Astrocyte (in vitro differentiated cells and primary cell): ENCODE measurements around the gene USP33.
"Not testable (repeated sequence)": the region's sequence is repeated elsewhere in the genome, so short reads cannot be mapped to it uniquely, and the experiment has no call there.

Experiments
- EZH2 ChIP-seq: IDR thresholded peaks from 2 replicates; pipeline ENCODE4 v1.6.1; 2012; ENCODE audit warnings: mild to moderate bottlenecking, low read length, inconsistent platforms; ENCODE audit not compliant: insufficient read depth
- TF ChIP-seq, protein P1 (sequence below): IDR thresholded peaks from 2 replicates; pipeline ENCODE4 v1.5.1; 2011; ENCODE audit warnings: low read depth, mild to moderate bottlenecking, inconsistent platforms, low read length, moderate library complexity; ENCODE audit not compliant: insufficient read depth

DNA sequence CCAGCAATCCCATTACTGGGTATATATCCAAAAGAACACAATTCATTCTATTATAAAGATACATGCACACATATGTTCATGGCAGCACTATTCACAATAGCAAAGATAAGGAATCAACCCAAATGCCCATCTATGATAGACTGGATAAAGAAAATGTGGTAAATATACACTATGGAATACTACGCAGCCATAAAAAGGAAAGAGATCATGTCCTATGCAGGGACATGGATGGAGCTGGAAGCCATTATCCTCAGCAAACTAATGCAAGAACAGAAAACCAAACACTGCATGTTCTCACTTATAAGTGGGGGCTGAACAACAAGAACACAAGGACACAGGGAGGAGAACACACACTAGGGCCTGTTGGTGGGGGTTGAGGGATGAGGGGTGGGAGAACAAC is 60.0 kb downstream of the USP33 start:
- TF ChIP-seq, protein P1, sequence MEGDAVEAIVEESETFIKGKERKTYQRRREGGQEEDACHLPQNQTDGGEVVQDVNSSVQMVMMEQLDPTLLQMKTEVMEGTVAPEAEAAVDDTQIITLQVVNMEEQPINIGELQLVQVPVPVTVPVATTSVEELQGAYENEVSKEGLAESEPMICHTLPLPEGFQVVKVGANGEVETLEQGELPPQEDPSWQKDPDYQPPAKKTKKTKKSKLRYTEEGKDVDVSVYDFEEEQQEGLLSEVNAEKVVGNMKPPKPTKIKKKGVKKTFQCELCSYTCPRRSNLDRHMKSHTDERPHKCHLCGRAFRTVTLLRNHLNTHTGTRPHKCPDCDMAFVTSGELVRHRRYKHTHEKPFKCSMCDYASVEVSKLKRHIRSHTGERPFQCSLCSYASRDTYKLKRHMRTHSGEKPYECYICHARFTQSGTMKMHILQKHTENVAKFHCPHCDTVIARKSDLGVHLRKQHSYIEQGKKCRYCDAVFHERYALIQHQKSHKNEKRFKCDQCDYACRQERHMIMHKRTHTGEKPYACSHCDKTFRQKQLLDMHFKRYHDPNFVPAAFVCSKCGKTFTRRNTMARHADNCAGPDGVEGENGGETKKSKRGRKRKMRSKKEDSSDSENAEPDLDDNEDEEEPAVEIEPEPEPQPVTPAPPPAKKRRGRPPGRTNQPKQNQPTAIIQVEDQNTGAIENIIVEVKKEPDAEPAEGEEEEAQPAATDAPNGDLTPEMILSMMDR: not testable (repeated sequence)
- TF ChIP-seq EZH2: not testable (repeated sequence)
